ENCODE measurements around the gene ANGPTL1.
"Not testable (repeated sequence)": the region's sequence is repeated elsewhere in the genome, so short reads cannot be mapped to it uniquely, and the experiment has no call there.

ANGPTL1 gene

GRCh38 chr1:178864326-178864725 lies 6.6 kb downstream of the ANGPTL1 start:
- DNase-seq = no peak

- no peak for DNase-seq
These were observed 8.0 kb downstream of the ANGPTL1 start for GRCh38 chr1:178862864-178863263.

- DNase-seq = no peak
These were observed 8.5 kb downstream of the ANGPTL1 start for GRCh38 chr1:178862416-178862815.

GRCh38 chr1:178857126-178857525 lies 13.8 kb downstream of the ANGPTL1 start:
- no peak for DNase-seq

- no peak for DNase-seq
These were observed 21.0 kb downstream of the ANGPTL1 start for GRCh38 chr1:178849918-178850317.

- not testable (repeated sequence) for DNase-seq
These were observed 23.0 kb downstream of the ANGPTL1 start for GRCh38 chr1:178847919-178848318.

GRCh38 chr1:178847396-178847849 lies 23.5 kb downstream of the ANGPTL1 start:
- DNase-seq = no peak

- DNase-seq = no peak
These were observed 24.6 kb downstream of the ANGPTL1 start for GRCh38 chr1:178846306-178846705.

- no peak for DNase-seq
These were observed 26.4 kb downstream of the ANGPTL1 start for GRCh38 chr1:178844436-178844835.

GRCh38 chr1:178825167-178825566 lies 45.7 kb downstream of the ANGPTL1 start:
- no peak for DNase-seq

GRCh38 chr1:178821134-178821866 lies 49.6 kb downstream of the ANGPTL1 start:
- no peak for DNase-seq

- no peak for DNase-seq
These were observed 51.8 kb downstream of the ANGPTL1 start for GRCh38 chr1:178819123-178819522.

- DNase-seq = no peak
These were observed 52.5 kb downstream of the ANGPTL1 start for GRCh38 chr1:178818416-178818815.

GRCh38 chr1:178810585-178810984 lies 60.3 kb downstream of the ANGPTL1 start:
- no peak for DNase-seq

- DNase-seq = no peak
These were observed 62.3 kb downstream of the ANGPTL1 start for GRCh38 chr1:178808529-178808928.

GRCh38 chr1:178806665-178807300 lies 64.1 kb downstream of the ANGPTL1 start:
- DNase-seq = no peak

GRCh38 chr1:178802873-178803272 lies 68.0 kb downstream of the ANGPTL1 start:
- no peak for DNase-seq

All from T1000 (cell line).